GM10847 (cell line): ENCODE measurements around the gene IMMP2L.

Experiments used
- POLR2A ChIP-seq: IDR thresholded peaks from 2 replicates; pipeline ENCODE4 v1.6.1; 2011; ENCODE audit not compliant: insufficient read length; ENCODE audit errors: extremely low read depth

Gene IMMP2L

GRCh38 chr7:111388912-111389311 lies 173.4 kb downstream of the IMMP2L start:
- no peak for TF ChIP-seq POLR2A

GRCh38 chr7:111388016-111388415 lies 174.3 kb downstream of the IMMP2L start:
- no peak for TF ChIP-seq POLR2A

- TF ChIP-seq POLR2A = no peak
Measured at GRCh38 chr7:111384065-111384891, 178.0 kb downstream of the IMMP2L start.

- TF ChIP-seq POLR2A = no peak
Measured at GRCh38 chr7:111383133-111383532, 179.2 kb downstream of the IMMP2L start.

- no peak for TF ChIP-seq POLR2A
Measured at GRCh38 chr7:111381590-111381989, 180.7 kb downstream of the IMMP2L start.

- TF ChIP-seq POLR2A = no peak
Measured at GRCh38 chr7:111380945-111381344, 181.3 kb downstream of the IMMP2L start.

- TF ChIP-seq POLR2A = no peak
Measured at GRCh38 chr7:111374027-111374426, 188.3 kb downstream of the IMMP2L start.

GRCh38 chr7:111371437-111371836 lies 190.9 kb downstream of the IMMP2L start:
- TF ChIP-seq POLR2A = no peak

GRCh38 chr7:111370002-111370401 lies 192.3 kb downstream of the IMMP2L start:
- no peak for TF ChIP-seq POLR2A

GRCh38 chr7:111368381-111369065 lies 193.8 kb downstream of the IMMP2L start:
- TF ChIP-seq POLR2A = no peak

- TF ChIP-seq POLR2A = no peak
Measured at GRCh38 chr7:111364413-111364812, 197.9 kb downstream of the IMMP2L start.

- no peak for TF ChIP-seq POLR2A
Measured at GRCh38 chr7:111363099-111363498, 199.2 kb downstream of the IMMP2L start.

- no peak for TF ChIP-seq POLR2A
Measured at GRCh38 chr7:111362506-111363054, 199.7 kb downstream of the IMMP2L start.

- TF ChIP-seq POLR2A = no peak
Measured at GRCh38 chr7:111358915-111359314, 203.4 kb downstream of the IMMP2L start.

GRCh38 chr7:111357691-111358090 lies 204.6 kb downstream of the IMMP2L start:
- TF ChIP-seq POLR2A = no peak

GRCh38 chr7:111356941-111357340 lies 205.4 kb downstream of the IMMP2L start:
- TF ChIP-seq POLR2A = no peak
